Measurements from ENCODE around the gene LIX1.
"Not testable (repeated sequence)": the region's sequence is repeated elsewhere in the genome, so short reads cannot be mapped to it uniquely, and the experiment has no call there.

LIX1 gene

GRCh38 chr5:97142521-97143254 is at the start of gene LIX1:
LIX1 (minus strand) TSS chr5:97142611; CDS start chr5:97142576, 35 bp downstream.
- peak; percentile 9 to 41 for DNase-seq

GRCh38 chr5:97191893-97192292 is 49.5 kb upstream of the LIX1 start:
- DNase-seq: no peak

GRCh38 chr5:97189523-97189922 is 47.1 kb upstream of the LIX1 start:
- DNase-seq: not testable (repeated sequence)

- DNase-seq: no peak
These were observed 41.5 kb upstream of the LIX1 start for GRCh38 chr5:97183930-97184213.

GRCh38 chr5:97183100-97183929 is 40.9 kb upstream of the LIX1 start, which contains the start of gene RIOK2:
RIOK2 (minus strand) TSS chr5:97183247; CDS start chr5:97183191, 56 bp downstream.
- peak; percentile 94 for DNase-seq

GRCh38 chr5:97182571-97183099 is 40.2 kb upstream of the LIX1 start:
- DNase-seq: peak in 1 of 2 donors; percentile 16

- no peak for DNase-seq
These were observed 39.6 kb upstream of the LIX1 start for GRCh38 chr5:97181856-97182545.

- DNase-seq: not testable (repeated sequence)
These were observed 37.0 kb upstream of the LIX1 start for GRCh38 chr5:97179457-97179856.

- no peak for DNase-seq
These were observed 29.8 kb upstream of the LIX1 start for GRCh38 chr5:97172227-97172626.

GRCh38 chr5:97171703-97172102 is 29.3 kb upstream of the LIX1 start:
- DNase-seq: no peak

- DNase-seq: no peak
These were observed 25.0 kb upstream of the LIX1 start for GRCh38 chr5:97167435-97167834.

GRCh38 chr5:97165726-97166125 is 23.3 kb upstream of the LIX1 start:
- no peak for DNase-seq

GRCh38 chr5:97164846-97165245 is 22.4 kb upstream of the LIX1 start:
- no peak for DNase-seq

- DNase-seq: no peak
These were observed 21.4 kb upstream of the LIX1 start for GRCh38 chr5:97163790-97164285.

- peak in 1 of 2 donors; percentile 44 for DNase-seq
These were observed 21.0 kb upstream of the LIX1 start for GRCh38 chr5:97163360-97163764.

- DNase-seq: peak; percentile 35 to 62
These were observed 19.6 kb upstream of the LIX1 start for GRCh38 chr5:97162045-97162444.

- no peak for DNase-seq
These were observed 15.3 kb upstream of the LIX1 start for GRCh38 chr5:97157689-97158088.

GRCh38 chr5:97151370-97151769 is 9.0 kb upstream of the LIX1 start:
- no peak for DNase-seq

GRCh38 chr5:97150401-97150800 is 8.0 kb upstream of the LIX1 start:
- DNase-seq: no peak

- no peak for DNase-seq
These were observed 7.3 kb upstream of the LIX1 start for GRCh38 chr5:97149709-97150108.

- DNase-seq: no peak
These were observed 5.9 kb upstream of the LIX1 start for GRCh38 chr5:97148288-97148687.

- DNase-seq: no peak
These were observed 1.3 kb upstream of the LIX1 start for GRCh38 chr5:97143704-97144103.

- DNase-seq: no peak
These were observed 872 bp downstream of the LIX1 start for GRCh38 chr5:97141539-97141938.

Measured in CD4-positive, alpha-beta T cell treated with Interleukin-1 beta for 1 hour (primary cell).